GM18502 (cell line): Measurements from ENCODE around the gene THAP8.

Source experiments
- ATAC-seq: cut with Tn5 transposase; IDR thresholded peaks from one replicate; pipeline ENCODE4 v1.9.1; 2021; ENCODE audit warnings: mild to moderate bottlenecking; ENCODE audit not compliant: unreplicated experiment, poor library complexity

Gene THAP8

GRCh38 chr19:36031308-36031707, 22.8 kb downstream of the THAP8 start:
- ATAC-seq, result no peak

GRCh38 chr19:36030264-36031148, 23.6 kb downstream of the THAP8 start:
- no peak for ATAC-seq

GRCh38 chr19:36028313-36029041, 25.6 kb downstream of the THAP8 start:
- no peak for ATAC-seq

- ATAC-seq, result no peak
Measured at GRCh38 chr19:36027696-36028095, 26.4 kb downstream of the THAP8 start.

GRCh38 chr19:36026091-36026876, 27.8 kb downstream of the THAP8 start:
- no peak for ATAC-seq

GRCh38 chr19:36025541-36025940, 28.5 kb downstream of the THAP8 start:
- ATAC-seq, result no peak

GRCh38 chr19:36023432-36023831, 30.7 kb downstream of the THAP8 start:
- no peak for ATAC-seq

GRCh38 chr19:36019061-36019670, 34.9 kb downstream of the THAP8 start:
- no peak for ATAC-seq

GRCh38 chr19:36014012-36014924, 39.8 kb downstream of the THAP8 start, which contains the start of gene ALKBH6:
ALKBH6 (minus strand) TSS chr19:36014213; CDS start chr19:36013397, 816 bp downstream.
- peak; percentile 97 for ATAC-seq

- no peak for ATAC-seq
Measured at GRCh38 chr19:36013280-36014011, 40.6 kb downstream of the THAP8 start.

GRCh38 chr19:36010402-36010801, 43.7 kb downstream of the THAP8 start:
- ATAC-seq, result no peak

GRCh38 chr19:36009633-36010379, 44.3 kb downstream of the THAP8 start:
- no peak for ATAC-seq

- ATAC-seq, result no peak
Measured at GRCh38 chr19:36009220-36009619, 44.9 kb downstream of the THAP8 start.

- no peak for ATAC-seq
Measured at GRCh38 chr19:36008336-36008978, 45.6 kb downstream of the THAP8 start, which contains the start of gene SYNE4. SYNE4 (minus strand) TSS chr19:36008813; CDS start chr19:36008681, 132 bp downstream.

GRCh38 chr19:36006955-36007354, 47.1 kb downstream of the THAP8 start:
- no peak for ATAC-seq

GRCh38 chr19:36003284-36003683, 50.8 kb downstream of the THAP8 start:
- no peak for ATAC-seq

- no peak for ATAC-seq
Measured at GRCh38 chr19:36001605-36002004, 52.5 kb downstream of the THAP8 start.
